HEK293T (cell line): Measurements from ENCODE around the gene CLRN3.

Experiments
- FOXA1 ChIP-seq: fragments of 450-650 bp; IDR thresholded peaks from 2 replicates; pipeline ENCODE4 v1.6.1; 2016; ENCODE audit warnings: mild to moderate bottlenecking
- LEF1 ChIP-seq: fragments of 450-650 bp; IDR thresholded peaks from 2 replicates; pipeline ENCODE4 v1.6.1; 2017; ENCODE audit warnings: mild to moderate bottlenecking, borderline replicate concordance
- SUZ12 ChIP-seq: fragments of 450-650 bp; IDR thresholded peaks from 2 replicates; pipeline ENCODE4 v1.6.1; 2016; ENCODE audit warnings: mild to moderate bottlenecking

DNA sequence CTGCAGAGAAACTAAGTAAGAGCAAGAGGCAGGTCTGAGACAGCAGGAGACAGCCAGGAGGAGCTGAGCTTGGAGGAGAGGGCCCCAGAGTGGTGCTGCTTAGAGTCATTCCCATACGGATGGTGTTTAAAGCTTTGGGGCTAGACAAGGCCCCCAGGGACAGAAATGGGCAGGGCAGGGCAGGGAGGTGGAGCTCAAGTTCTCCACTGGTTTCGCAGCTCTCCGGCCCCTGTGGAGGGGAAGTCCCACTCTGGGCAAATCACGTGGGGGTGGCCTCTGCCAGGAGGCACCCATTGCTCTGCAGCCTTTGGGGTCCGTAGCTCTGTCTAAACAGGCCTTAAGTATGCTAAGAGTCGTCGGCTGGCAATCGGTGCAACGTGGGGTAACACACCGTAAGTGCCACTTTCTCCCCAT lies 13.1 kb upstream of the CLRN3 start:
- TF ChIP-seq LEF1 (no peak), FOXA1 (no peak), SUZ12 (no peak)
